Fibroblast of skin of left biceps (primary cell): Measurements from ENCODE around the gene CCL2.

Experiments used
- DNase-seq, 2 experiments: peaks; one replicate each; pipeline ENCODE4 v3.0.0-alpha.2; 2013; ENCODE audit warnings: low read depth in 2 of 2

Gene CCL2

DNA sequence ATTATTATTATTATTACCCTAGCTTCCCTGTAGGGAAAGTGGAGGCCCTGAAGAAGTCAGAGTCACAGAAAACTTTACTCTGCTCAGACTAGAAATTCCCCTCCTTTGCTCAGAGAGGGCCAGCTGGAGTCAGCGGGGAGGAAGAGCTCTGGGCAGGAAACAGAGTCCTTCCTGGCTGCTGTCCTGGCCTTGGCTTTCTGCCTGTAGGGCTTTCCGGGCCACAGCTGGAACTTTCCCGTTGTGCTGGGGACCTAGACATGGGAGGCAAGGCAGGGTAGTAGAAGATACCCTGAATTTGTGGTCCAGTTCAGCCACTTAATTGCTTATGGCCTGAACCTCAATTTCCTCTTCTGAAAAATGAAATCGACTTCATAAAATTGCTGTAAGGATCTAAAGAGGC is 14.0 kb upstream of the CCL2 start:
- DNase-seq, result no peak

DNA sequence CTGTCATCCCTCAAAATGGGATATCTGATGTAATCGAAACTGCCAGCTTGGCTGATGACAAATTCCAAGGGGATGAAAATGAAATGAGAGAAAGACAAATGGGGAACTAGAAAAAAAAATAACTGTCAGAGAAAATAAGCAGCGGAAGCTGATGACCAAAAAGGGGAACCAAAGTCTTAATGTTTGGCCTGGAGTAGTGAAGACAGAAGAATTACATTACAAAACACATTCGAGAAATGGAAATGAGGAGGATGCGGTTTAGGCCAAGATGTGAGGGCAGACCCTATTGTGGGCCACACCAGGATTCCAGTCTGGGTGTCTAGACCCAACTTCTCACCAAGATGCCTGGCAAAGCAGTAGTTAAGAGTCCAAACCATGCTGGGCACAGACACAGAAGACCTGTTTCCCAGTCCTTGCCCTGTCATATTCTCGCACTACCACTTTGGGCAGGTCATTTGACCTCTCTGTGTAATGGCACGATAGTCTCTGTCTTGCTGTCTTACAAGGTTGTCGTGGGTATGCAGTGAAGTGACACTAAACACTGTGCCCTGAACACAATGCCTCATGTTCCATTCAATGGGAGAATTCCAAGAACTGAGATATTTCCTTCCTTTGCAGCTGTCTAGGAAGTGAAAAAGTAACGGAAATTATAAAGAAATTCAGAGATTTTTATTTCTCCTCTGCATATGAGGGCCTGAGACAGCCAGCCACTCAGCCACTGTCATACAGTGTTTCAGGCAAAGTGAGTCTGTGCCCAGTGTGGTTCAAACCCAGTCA is 12.3 kb upstream of the CCL2 start:
- no peak for DNase-seq

DNA sequence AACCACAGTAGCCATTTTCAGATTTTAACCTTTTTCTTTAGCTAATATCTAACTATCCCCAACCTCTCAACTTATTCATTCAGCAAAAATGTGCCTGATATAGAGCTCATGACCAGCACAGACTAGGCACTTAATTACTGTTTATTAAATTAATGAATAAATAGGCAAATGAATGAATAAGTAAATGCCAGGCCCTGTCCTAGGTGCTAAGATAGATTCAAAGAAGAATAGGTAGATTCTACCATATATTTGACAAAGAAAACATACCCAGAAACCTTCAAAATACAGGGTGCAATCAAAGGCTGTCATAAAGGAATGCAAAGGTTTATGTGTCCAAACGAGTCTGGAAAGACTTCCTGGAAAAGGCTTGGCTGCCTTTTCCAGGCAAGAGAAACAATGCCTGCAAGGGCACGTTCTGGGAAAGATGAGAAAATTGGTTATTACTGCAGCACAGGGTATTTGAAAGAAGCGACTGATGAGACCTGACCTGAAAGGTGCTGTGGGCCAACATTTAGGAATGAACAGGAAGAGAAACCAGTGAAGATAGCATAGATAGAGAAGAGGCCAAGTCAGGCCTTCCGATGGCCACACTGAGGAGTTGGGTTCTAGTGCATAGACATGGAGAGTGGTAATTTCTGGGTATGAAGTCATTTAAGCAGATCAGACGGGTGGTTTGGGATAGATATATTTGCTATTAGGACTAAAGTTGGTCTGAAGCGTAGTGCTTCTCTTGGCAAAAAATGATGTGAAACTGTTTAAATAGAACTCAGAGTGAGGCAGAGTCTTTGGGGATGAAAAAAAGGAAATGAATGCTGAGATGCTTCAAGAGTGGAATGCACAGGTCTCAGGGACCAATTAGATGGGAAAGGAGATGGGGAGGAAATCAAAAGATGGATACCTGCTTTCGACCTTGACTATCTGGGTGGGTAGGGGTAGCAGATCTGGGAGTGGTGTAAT is 11.4 kb upstream of the CCL2 start:
- no peak for DNase-seq

DNA sequence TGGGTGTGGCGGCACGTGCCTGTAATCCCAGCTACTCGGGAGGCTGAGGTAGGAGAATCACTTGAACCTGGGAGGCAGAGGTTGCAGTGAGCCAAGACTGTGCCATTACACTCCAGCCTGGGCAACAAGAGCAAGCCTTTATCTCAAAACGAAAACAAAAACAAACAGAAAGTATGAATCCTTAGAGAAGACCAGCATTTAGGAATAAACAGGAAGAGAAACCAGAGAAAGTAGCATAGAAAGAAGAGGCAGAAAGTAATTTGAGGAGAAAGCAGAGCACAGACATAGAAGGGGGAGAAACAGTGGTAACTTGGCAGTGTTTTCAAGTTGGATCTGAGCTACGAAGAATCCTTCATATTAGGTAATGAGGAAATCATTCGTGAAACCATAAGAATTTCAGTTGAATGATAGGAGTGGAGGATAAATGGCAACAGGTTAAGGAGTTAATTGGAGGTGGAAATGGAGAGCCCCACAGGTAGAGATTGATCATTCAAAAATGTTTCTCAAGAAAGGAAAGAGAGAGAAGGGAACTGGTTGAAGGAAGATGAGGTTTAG is 9.7 kb upstream of the CCL2 start:
- no peak for DNase-seq

DNA sequence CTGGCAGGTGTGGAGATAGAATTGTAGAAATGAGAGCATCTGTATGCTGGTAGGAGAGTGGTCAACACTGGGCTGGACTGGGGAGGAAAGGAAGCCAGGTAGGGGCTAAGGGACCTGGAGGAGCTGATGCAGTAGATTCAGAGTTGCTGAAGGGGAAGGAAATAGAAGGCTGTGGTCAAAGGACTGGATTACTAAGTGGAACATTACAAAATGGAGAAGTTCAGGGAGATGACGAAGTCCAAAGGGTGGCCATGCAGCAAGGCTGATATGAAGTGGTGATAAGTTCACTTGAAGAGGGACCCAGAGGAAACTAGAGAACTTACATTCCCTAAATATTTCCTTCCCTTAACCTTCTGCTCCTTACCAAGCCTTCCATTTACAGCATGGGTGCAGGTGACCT is 8.6 kb upstream of the CCL2 start:
- no peak for DNase-seq

DNA sequence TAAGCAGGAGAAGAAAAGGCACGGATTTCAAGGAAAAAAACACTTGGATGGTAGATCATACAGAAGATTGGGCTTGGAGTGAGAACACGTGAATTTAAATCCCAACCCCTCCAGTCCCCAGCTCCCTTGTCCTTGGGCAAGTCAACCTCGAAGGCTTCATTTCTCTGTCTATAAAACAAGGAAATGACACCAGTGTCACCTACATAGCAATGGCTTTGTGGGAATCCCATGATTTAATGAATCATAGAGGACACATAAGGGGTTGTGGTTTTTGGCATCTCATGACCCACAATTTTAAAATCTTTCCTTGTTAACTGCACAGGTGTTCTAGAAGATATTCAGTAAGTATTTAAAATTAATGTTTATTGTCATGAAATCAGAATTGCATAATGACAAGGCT is 8.2 kb upstream of the CCL2 start:
- DNase-seq, result no peak

DNA sequence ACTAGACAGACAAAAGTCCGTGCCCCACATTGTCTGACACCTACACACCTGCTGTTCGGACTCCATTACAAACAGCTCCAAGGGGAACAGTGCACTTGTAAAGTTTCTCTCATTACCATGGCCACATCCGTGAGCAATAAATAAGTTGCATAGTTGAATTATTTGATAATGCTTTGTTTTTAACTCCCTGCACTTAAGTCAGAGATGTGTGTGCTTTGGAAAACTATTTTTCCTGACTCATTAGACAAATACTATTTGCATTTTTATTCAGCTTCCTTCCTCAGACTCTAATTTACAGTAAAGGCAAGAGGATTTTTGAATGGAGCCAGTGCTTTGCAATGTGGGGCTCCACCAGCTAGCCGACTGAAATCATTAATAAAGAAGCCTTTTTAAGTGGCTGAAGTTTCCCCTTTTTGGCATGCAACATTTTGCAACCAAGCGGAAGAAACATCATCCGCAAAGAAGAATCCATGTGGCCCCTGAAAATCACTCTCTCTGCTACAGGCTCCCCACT is 6.5 kb upstream of the CCL2 start:
- DNase-seq, result no peak

DNA sequence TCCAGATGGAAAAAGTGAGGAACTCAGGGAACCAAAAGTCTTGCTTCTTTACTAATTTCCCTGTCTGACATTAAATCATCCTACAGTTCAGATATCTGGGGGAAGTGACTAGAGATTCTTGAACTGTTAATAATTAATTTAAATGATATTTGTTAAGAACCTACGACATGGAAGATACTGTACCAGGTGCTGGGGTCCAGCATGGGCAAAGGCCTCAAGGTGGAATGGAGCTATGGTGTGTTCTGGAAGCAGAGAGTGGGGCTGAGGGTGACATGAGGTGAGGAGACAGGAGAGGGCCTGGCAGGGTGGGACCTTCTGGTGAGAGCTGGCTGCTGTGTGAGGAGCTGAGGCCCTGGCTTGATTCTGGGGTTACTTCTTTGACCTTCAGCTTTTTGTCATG is 6.0 kb upstream of the CCL2 start:
- DNase-seq, result no peak

DNA sequence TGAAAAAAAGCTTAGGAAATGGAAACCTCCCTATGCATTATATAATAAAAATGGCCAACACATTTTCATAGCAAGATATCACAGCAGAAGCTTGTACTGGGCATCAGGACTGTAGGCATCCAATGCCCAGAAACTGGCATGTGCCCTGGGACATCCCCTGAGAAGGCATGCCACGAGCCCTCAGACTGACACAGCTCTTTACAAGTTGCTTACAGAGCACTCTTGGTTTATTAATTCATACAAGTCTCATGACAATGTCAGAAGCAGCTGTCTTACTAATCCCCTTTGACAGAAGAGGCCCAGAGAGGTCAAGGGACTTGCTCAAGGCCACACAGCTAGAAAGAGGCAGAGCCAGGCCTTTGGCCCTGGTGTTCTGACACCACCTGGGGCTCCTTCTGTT is 5.6 kb upstream of the CCL2 start:
- no peak for DNase-seq

DNA sequence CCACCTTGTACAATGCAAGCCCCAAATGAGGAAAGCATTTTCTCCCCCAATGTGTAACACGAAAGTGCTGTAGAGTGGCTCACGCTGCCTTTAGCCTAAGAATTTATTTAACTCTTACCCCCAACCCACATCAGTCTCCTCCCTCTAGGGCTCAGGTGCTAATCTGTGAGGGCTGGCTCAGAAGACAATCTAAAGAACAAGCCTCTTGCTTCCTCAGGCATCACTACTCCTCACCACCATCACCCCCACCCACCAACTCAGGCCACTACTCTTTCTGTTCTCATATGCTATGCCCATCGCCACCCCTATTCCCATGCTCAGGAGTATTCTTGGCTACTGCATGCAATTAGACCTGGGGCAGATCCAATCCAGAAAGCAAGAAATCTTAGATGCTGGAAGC is 3.9 kb upstream of the CCL2 start:
- no peak for DNase-seq

DNA sequence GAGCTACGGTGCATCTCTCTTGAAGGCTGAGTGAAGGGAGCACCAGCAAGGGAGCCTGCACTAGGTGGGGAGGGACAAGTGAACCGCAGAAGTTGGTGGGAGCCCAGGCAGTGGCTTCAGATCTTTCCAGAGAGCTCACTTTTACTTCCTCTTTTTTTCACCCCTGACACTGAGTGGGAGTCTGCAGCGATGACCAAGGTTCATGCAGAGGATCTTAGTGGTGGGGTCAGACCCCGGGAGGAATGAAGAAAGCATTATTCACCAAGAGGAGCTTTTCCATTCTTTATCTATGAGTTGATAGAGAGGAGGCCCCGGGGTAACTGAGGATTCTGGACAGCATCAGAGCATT is 3.0 kb upstream of the CCL2 start:
- no peak for DNase-seq

DNA sequence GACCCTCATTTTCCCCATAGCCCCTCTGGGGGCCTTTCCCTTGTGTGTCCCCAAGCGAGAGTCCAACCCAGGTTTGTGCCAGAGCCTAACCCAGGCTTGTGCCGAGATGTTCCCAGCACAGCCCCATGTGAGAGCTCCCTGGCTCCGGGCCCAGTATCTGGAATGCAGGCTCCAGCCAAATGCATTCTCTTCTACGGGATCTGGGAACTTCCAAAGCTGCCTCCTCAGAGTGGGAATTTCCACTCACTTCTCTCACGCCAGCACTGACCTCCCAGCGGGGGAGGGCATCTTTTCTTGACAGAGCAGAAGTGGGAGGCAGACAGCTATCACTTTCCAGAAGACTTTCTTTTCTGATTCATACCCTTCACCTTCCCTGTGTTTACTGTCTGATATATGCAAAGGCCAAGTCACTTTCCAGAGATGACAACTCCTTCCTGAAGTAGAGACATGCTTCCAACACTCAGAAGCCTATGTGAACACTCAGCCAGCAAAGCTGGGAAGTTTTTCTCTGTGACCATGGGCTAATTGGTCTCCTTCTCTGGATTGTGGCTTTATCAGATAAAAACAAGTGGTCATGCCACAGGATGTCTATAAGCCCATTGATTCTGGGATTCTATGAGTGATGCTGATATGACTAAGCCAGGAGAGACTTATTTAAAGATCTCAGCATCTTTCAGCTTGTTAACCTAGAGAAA is 2.5 kb upstream of the CCL2 start:
- peak; percentile 76 to 81 for DNase-seq

DNA sequence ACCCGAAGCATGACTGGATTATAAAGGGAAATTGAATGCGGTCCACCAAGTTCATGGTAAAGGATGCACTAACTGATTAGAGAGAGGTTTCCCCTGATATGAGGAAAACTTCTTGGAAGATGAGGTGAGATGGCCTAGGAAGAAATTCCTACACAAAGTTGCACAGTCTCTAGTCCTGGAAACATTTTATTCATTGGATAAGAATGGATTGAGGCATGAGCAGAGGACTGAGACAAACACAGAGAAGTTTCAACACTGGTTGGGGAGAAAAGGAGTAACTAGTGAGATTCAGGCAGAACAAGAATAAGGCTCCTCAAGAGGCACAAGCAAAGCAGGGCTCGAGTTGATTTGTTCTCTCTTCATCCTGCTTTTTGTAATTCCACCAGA is 2.0 kb upstream of the CCL2 start:
- DNase-seq, result no peak

DNA sequence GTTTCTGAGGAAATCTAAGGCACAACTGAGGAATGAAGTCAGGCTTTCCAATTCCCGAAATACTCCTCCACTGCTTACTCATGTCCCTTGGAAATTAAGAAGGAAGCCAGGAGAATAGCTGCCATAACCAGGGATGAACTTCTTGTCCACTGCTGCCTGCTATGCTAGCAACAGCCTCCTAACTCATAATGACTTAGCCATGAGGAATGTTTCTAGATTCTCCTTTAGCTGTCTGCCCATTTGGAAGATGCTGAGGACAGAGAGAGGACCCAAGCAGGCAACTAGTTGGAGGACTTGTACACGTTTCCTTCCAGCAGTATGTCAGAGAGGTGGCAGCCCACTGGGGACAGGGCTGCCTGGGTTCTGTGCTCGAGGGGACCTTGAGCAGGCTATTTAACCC is 939 bp upstream of the CCL2 start:
- DNase-seq, result peak; percentile 69 to 73

DNA sequence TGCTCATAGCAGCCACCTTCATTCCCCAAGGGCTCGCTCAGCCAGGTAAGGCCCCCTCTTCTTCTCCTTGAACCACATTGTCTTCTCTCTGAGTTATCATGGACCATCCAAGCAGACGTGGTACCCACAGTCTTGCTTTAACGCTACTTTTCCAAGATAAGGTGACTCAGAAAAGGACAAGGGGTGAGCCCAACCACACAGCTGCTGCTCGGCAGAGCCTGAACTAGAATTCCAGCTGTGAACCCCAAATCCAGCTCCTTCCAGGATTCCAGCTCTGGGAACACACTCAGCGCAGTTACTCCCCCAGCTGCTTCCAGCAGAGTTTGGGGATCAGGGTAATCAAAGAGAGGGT is 272 bp downstream of the CCL2 start:
- DNase-seq, result no peak

DNA sequence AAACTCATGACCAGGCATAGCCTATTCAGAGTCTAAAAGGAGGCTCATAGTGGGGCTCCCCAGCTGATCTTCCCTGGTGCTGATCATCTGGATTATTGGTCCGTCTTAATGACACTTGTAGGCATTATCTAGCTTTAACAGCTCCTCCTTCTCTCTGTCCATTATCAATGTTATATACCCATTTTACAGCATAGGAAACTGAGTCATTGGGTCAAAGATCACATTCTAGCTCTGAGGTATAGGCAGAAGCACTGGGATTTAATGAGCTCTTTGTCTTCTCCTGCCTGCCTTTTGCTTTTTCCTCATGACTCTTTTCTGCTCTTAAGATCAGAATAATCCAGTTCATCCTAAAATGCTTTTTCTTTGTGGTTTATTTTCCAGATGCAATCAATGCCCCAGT is 756 bp downstream of the CCL2 start:
- no peak for DNase-seq

DNA sequence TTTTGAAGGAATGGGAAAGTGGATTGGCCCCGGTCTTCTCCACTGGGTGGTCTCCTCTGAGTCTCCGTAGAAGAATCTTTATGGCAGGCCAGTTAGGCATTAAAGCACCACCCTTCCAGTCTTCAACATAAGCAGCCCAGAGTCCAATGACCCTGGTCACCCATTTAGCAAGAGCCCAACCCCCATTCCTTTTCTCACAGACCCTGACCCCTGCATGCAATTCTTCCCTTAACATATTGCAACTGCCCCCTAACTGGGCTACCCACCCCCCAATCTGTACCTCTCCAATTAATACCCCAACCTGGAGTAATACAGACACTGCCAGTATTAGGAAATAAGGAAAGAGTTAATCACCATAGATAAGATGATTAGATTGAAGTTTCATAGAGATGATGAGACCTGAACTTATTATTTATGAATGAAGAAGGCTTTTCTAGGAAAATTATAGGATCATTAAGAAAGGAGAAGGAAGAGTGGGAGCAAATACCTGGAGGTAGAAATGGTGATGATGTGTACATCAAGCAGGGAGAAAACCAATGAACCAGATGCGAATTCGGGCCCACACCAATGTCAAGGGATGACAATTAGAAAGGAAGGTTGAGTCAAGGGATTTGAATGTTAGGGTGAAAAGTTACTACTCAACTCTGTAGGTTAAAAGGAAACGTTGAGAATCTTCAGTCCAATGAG is 2.4 kb downstream of the CCL2 start:
- no peak for DNase-seq

DNA sequence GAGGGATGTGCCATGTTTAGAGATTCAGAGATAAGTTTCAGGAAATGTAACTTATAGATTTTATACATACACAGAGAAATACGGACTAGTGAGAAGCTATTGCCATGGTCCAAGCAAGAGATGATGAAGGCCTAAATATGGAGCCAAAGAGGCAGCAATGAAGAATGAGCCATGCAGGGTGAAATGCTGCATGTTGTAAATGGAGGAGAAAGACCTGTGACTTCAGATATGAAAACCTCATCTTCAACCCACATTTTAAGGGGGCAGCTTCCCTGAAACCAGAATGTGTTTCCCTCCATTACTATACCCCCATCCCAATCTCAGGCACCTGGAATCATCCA is 2.9 kb downstream of the CCL2 start:
- DNase-seq, result no peak

DNA sequence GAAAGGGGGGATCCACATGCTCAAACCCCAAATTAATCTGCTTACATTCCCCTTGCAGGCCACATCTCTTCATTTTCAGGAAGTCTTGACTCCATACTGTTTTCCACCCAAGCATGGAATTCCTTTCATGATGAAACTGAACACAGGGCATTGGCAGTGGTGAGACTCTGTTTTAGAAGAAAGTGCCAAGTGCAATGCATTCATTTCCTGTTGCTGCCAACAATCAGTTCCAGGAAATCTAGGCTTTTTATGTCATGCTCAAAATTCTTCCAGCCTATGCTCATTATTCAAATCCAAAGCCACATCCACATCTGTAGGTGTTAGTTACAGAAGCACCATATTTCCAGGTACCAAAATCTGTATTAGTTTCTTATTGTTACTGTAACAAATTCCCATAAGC is 4.1 kb downstream of the CCL2 start:
- no peak for DNase-seq

DNA sequence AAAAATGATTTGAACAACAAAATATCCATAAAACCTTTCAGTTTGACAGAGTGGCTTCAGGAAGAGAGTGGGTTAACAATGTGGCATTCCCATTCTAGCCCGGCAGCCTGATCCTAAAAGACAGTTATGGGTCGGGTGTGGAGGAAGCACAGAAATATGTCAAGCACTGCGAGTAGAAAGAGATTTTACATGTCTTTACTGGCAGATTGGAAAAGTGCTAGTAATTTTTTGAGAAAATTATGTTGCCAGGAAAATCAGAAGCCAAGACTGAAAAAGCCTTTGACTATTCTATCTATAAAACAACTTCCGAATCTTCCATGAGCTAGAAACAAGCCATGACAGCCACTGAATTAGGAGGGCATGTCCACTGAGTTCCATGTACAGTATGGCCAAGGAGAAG is 5.8 kb downstream of the CCL2 start:
- no peak for DNase-seq

DNA sequence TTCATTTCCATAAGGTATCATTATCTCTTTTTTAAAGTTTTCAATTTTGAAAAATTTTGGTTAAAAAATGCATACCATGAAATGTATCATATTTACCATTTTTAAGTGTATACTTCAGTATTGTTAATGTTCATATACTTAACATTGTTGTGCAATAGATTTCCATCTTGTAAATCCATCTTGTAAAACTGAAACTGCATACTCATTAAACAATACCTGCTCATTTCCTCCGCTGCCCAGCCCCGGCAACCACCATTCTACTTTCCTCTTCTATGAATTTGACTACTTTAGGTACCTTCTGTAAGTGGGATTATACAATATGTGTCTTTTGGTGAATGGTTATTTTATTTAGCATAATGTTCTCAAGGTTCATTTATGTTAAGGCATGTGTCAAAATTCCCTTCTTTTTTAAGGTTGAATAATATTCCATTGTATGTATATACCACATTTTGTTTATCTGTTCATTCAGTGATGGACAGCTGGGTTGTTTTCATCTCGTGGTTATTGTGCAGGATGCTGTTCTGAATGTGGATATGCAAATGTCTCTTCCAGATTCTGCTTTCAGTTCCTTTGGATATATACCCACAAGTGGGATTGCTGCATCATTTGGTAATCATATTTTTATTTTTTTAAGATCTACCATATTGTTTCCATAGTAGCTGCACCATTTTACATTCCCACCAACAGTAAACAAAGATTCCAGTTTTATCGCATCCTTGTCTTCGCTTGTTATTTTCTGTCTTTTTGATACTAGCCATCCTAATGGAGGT is 6.7 kb downstream of the CCL2 start:
- DNase-seq, result no peak
